Osteocyte (in vitro differentiated cells): ENCODE results near the gene SNX3. TPM values are rescaled to one million over a fixed set of nuclear protein-coding genes. Genes with fewer than 3 reads are reported as not detected.

Experiments used
- DNase-seq: peaks from one replicate; pipeline ENCODE4 v3.0.0; 2021; ENCODE audit warnings: mixed read lengths; ENCODE audit not compliant: unreplicated experiment; ENCODE audit errors: extremely low spot score
- H3K27ac Mint-ChIP-seq: one replicate; pipeline ENCODE4 v1.8.0; 2021; ENCODE audit warnings: mild to moderate bottlenecking, mixed read lengths; ENCODE audit not compliant: unreplicated experiment
- H3K27me3 Mint-ChIP-seq: one replicate; pipeline ENCODE4 v1.8.0; 2021; ENCODE audit warnings: mixed read lengths; ENCODE audit not compliant: unreplicated experiment
- H3K36me3 Mint-ChIP-seq: one replicate; pipeline ENCODE4 v1.8.0; 2021; ENCODE audit warnings: mixed read lengths; ENCODE audit not compliant: unreplicated experiment
- H3K4me1 Mint-ChIP-seq: one replicate; pipeline ENCODE4 v1.8.0; 2021; ENCODE audit warnings: mixed read lengths; ENCODE audit not compliant: unreplicated experiment
- H3K4me3 Mint-ChIP-seq: one replicate; pipeline ENCODE4 v1.8.0; 2021; ENCODE audit warnings: mild to moderate bottlenecking, moderate library complexity, mixed read lengths; ENCODE audit not compliant: unreplicated experiment
- H3K9me3 Mint-ChIP-seq: one replicate; pipeline ENCODE4 v1.8.0; 2021; ENCODE audit warnings: mixed read lengths; ENCODE audit not compliant: unreplicated experiment
- CTCF ChIP-seq: fragments of 200-600 bp; sonication (generic); IDR thresholded peaks from 2 replicates; pipeline ENCODE4 v1.5.0; 2021; ENCODE audit warnings: antibody characterized with exemption, mild to moderate bottlenecking, moderate library complexity
- total RNA-seq: library from RNA; stranded (reverse); gene quantifications from 2 replicates; pipeline ENCODE4 v1.2.1, GENCODE V29; 2021

The SNX3 gene
- total RNA-seq, 1 donor from 2014 or later: 171 TPM

GRCh38 chr6:108228416-108228815 is 32.4 kb downstream of the SNX3 start:
- Mint-ChIP-seq H3K9me3 (no peaks in the 10 kb centered on the region), H3K4me3 (no peak overlapping the region), H3K27me3 (no peaks in the 10 kb centered on the region), H3K36me3 (peaks cover 2% of the 10 kb centered on the region), H3K4me1 (peaks cover 16% of the 10 kb centered on the region), H3K27ac (no peak overlapping the region)
- no peak for DNase-seq
- TF ChIP-seq CTCF: no peak

DNA sequence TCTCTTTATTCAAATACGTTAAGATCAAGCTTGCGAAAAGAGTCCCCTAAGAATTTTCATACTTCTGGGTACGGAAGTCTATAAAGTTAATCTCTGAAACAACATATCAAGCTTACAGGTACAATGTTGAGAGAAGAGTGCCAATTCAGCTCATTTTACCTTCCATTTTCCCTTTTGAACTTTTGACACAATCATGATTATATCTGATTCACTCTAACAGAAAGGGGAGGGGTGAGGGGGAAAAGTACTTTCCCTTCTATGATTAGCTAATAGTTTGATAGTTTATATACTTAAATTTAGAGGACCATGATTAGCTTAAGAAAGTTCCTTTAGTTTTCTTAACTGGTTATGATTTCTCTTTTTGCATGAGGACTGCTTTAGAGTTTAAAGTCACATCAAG is 33.5 kb downstream of the SNX3 start:
- Mint-ChIP-seq H3K27me3 (no peaks in the 10 kb centered on the region), H3K4me3 (no peak overlapping the region), H3K9me3 (no peaks in the 10 kb centered on the region), H3K36me3 (peaks cover 8% of the 10 kb centered on the region), H3K4me1 (peaks cover 23% of the 10 kb centered on the region), H3K27ac (no peak overlapping the region)
- DNase-seq: no peak
- TF ChIP-seq CTCF: no peak

DNA sequence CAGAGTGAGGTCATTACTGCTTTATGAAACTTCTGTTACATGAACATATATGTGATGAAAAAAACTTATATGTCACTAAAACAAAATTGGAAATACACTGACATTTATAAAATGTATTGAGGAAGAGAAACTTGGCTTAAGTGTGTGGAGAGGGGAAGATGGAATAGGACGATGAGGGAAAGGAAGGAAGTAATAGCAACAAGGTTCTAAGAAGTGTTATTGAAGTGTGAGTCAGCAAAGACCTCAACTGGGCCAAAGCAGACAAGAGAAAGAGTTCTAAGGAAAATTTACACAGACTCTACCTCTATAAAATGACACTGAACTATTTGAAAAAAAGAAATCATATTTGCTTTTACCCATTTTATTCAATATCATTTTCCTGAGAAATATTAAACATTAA is 38.3 kb downstream of the SNX3 start:
- DNase-seq: no peak
- Mint-ChIP-seq H3K27me3 (no peaks in the 10 kb centered on the region), H3K27ac (peak overlapping the region; percentile 46), H3K36me3 (peaks cover 30% of the 10 kb centered on the region), H3K9me3 (peaks cover 3% of the 10 kb centered on the region), H3K4me3 (no peak overlapping the region), H3K4me1 (peaks cover 23% of the 10 kb centered on the region)
- no peak for TF ChIP-seq CTCF

- TF ChIP-seq CTCF: no peak
- no peak for DNase-seq
- Mint-ChIP-seq H3K27me3 (no peaks in the 10 kb centered on the region), H3K4me1 (peaks cover 23% of the 10 kb centered on the region), H3K36me3 (peaks cover 30% of the 10 kb centered on the region), H3K27ac (peak overlapping the region; percentile 46), H3K4me3 (no peak overlapping the region), H3K9me3 (peaks cover 3% of the 10 kb centered on the region)
Observed at GRCh38 chr6:108222064-108222463, 38.8 kb downstream of the SNX3 start.

DNA sequence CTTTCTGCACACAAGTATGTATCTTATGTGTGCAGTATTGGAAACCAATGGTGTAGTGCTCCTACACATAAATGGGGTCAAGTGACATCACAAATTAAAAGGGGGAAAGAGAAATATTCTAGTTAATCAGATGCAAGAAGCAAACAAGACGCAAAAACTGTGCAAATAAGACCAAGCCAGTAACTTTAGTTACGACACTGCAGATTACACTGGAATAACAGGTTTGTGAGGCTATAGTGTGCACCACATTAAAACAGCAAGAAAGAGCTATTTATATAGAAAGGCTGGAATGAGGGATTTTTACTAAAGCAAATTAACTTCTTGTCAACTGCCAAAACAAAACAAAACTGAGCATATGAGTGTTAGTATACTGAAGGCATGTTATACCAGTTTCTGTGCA is 49.2 kb downstream of the SNX3 start:
- H3K4me1 Mint-ChIP-seq: no peaks in the 10 kb centered on the region
- TF ChIP-seq CTCF: no peak
- H3K4me3 Mint-ChIP-seq: no peak overlapping the region
- no peaks in the 10 kb centered on the region for H3K9me3 Mint-ChIP-seq
- H3K27ac Mint-ChIP-seq: no peak overlapping the region
- peaks cover 27% of the 10 kb centered on the region for H3K36me3 Mint-ChIP-seq
- no peak for DNase-seq
- no peaks in the 10 kb centered on the region for H3K27me3 Mint-ChIP-seq
